Neural cell (in vitro differentiated cells): ENCODE data around the gene MCFD2. TPM values are rescaled to one million over a fixed set of nuclear protein-coding genes. Genes with fewer than 3 reads are reported as not detected.

Source experiments
- H2AFZ ChIP-seq: fragments of 200-600, 300-800 bp; sonication (generic), shearing (Covaris generic); 2 replicates; pipeline ENCODE4 v1.6.0; 2014; ENCODE audit warnings: low read depth, mild to moderate bottlenecking, antibody characterized with exemption, low read length, moderate library complexity
- H3F3A ChIP-seq: fragments of 200-600 bp; shearing (Covaris generic); 2 replicates; pipeline ENCODE4 v1.6.1; 2016; ENCODE audit warnings: mild to moderate bottlenecking, moderate library complexity, mixed read lengths, antibody characterized with exemption, low read length; ENCODE audit not compliant: insufficient read depth, poor library complexity, severe bottlenecking
- H3K27ac ChIP-seq: fragments of 200-600, 300-800 bp; sonication (generic), shearing (Covaris generic); 2 replicates; pipeline ENCODE4 v1.5.1; 2014; ENCODE audit warnings: mild to moderate bottlenecking, low read length, moderate library complexity
- H3K27me3 ChIP-seq: fragments of 300-800, 200-600 bp; sonication (generic), shearing (Covaris generic); 2 replicates; pipeline ENCODE4 v1.6.0; 2014; ENCODE audit warnings: mild to moderate bottlenecking, low read depth, low read length, moderate library complexity; ENCODE audit not compliant: insufficient read depth
- H3K36me3 ChIP-seq: fragments of 300-800, 200-600 bp; sonication (generic), shearing (Covaris generic); 2 replicates; pipeline ENCODE4 v1.5.1; 2014; ENCODE audit warnings: mild to moderate bottlenecking, antibody characterized with exemption, low read length, moderate library complexity; ENCODE audit not compliant: insufficient read depth
- H3K4me2 ChIP-seq: fragments of 300-800, 200-600 bp; sonication (generic), shearing (Covaris generic); 2 replicates; pipeline ENCODE4 v1.6.0; 2014; ENCODE audit warnings: mild to moderate bottlenecking, low read length
- H3K4me3 ChIP-seq: fragments of 300-800, 200-600 bp; sonication (generic), shearing (Covaris generic); 2 replicates; pipeline ENCODE4 v1.5.1; 2014; ENCODE audit warnings: mild to moderate bottlenecking, low read length, moderate library complexity
- H3K79me2 ChIP-seq: fragments of 200-600 bp; shearing (Covaris generic); replicated peaks from 2 replicates; pipeline ENCODE4 v1.6.0; 2014; ENCODE audit warnings: mild to moderate bottlenecking, low read length, moderate library complexity; ENCODE audit not compliant: insufficient read depth
- H3K9ac ChIP-seq: fragments of 300-800, 200-600 bp; sonication (generic), shearing (Covaris generic); 2 replicates; pipeline ENCODE4 v1.6.1; 2016; ENCODE audit warnings: mild to moderate bottlenecking, low read length, mixed read lengths
- H3K9me2 ChIP-seq: fragments of 200-600 bp; shearing (Covaris generic); 2 replicates; pipeline ENCODE4 v1.6.1; 2016; ENCODE audit warnings: mild to moderate bottlenecking, low read length, mixed read lengths; ENCODE audit not compliant: insufficient read depth
- H3K9me3 ChIP-seq: fragments of 200-600, 300-800 bp; sonication (generic), shearing (Covaris generic); 2 replicates; pipeline ENCODE4 v1.6.1; 2016; ENCODE audit warnings: mild to moderate bottlenecking, mixed run types, low read length, moderate library complexity, mixed read lengths
- H4K20me1 ChIP-seq: fragments of 200-600 bp; shearing (Covaris generic); 2 replicates; pipeline ENCODE4 v1.6.1; 2016; ENCODE audit warnings: mild to moderate bottlenecking, mixed run types; ENCODE audit not compliant: insufficient read depth
- EP300 ChIP-seq: fragments of 450-650 bp; conservative IDR thresholded peaks from 2 replicates; pipeline ENCODE4 v1.6.1; 2014; ENCODE audit warnings: antibody characterized with exemption, mild to moderate bottlenecking, moderate library complexity; ENCODE audit not compliant: poor library complexity, severe bottlenecking
- EZH2 ChIP-seq: fragments of 200-600, 300-800 bp; shearing (Covaris generic), sonication (generic); IDR thresholded peaks from 2 replicates; pipeline ENCODE4 v1.6.1; 2014; ENCODE audit warnings: antibody characterized with exemption, low read length, borderline replicate concordance, mild to moderate bottlenecking; ENCODE audit not compliant: insufficient read depth, poor library complexity, severe bottlenecking
- MXI1 ChIP-seq: fragments of 450-650 bp; conservative IDR thresholded peaks from 2 replicates; pipeline ENCODE4 v1.6.1; 2014; ENCODE audit warnings: antibody characterized with exemption, mild to moderate bottlenecking; ENCODE audit not compliant: poor library complexity, severe bottlenecking
- POLR2AphosphoS5 ChIP-seq: IDR thresholded peaks from 2 replicates; pipeline ENCODE4 v1.6.1; 2012
- RAD21 ChIP-seq: fragments of 450-650 bp; conservative IDR thresholded peaks from 2 replicates; pipeline ENCODE4 v1.6.1; 2014; ENCODE audit warnings: antibody characterized with exemption, mild to moderate bottlenecking, moderate library complexity
- SMC3 ChIP-seq: fragments of 450-650 bp; conservative IDR thresholded peaks from 2 replicates; pipeline ENCODE4 v1.6.1; 2014; ENCODE audit warnings: antibody characterized with exemption, mild to moderate bottlenecking, moderate library complexity; ENCODE audit not compliant: poor library complexity
- TAF1 ChIP-seq: IDR thresholded peaks from 2 replicates; pipeline ENCODE4 v1.6.1; 2012; ENCODE audit warnings: low read depth
- polyA plus RNA-seq: library from polyadenylated mRNA; depleted of rRNA; stranded (reverse); fragments of >200 nt; gene quantifications from 2 replicates; pipeline ENCODE4 v1.2.3, GENCODE V29; 2014
- TF ChIP-seq, protein P1 (sequence below): IDR thresholded peaks from 2 replicates; pipeline ENCODE4 v1.6.1; 2012; ENCODE audit warnings: borderline replicate concordance
- TF ChIP-seq, protein P2 (sequence below): fragments of 450-650 bp; IDR thresholded peaks from 2 replicates; pipeline ENCODE4 v1.5.1; 2014; ENCODE audit warnings: antibody characterized with exemption, mild to moderate bottlenecking, moderate library complexity; ENCODE audit not compliant: poor library complexity, severe bottlenecking

Gene MCFD2
- polyA plus RNA-seq, 1 donor from 2014 or later: 78.8 TPM

DNA sequence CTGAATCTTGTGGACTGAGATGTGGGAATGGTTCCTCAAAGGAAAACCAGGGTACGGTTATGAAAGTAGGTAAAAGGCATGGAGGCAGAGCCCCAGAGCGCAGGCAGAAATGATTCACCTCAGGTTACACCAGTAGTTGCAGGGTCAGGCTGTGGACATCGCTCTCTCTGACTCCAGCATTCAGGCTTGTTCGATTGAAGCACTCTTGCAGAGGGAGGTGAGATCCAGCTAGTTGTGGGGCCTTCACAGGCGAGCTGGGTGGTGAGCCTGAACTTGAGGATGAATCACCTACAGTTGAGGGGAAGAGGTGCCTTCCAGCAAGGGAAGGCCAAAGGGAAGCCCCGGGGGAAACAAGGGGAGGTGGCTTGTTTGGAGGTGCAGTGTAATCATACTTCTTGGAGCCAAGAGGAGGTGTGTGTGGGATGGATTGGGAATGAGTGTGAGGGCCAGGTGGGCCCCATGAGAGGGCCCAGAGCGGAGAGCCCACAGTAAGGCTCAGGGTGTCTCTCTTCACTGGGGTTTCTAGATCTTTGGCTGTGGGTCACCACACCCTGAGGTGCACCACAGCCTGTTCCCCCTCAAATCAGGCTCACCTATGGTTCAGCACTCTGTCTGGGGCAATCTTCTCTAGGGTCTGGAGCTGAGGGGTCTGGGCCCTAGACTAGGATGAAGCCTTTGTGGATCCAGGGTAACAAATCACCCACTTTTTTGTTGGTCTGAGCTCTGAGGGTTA lies 48.5 kb upstream of the MCFD2 start:
- Histone ChIP-seq H3K79me2 (no peaks in the 10 kb centered on the region), H3K9me3 (no peaks in the 10 kb centered on the region), H3F3A (no peaks in the 10 kb centered on the region), H4K20me1 (no peaks in the 10 kb centered on the region), H2AFZ (no peak overlapping the region), H3K4me2 (no peak overlapping the region), H3K4me3 (no peak overlapping the region), H3K9ac (no peak overlapping the region), H3K36me3 (no peaks in the 10 kb centered on the region), H3K27ac (no peak overlapping the region), H3K27me3 (no peaks in the 10 kb centered on the region), H3K9me2 (no peaks in the 10 kb centered on the region)
- TF ChIP-seq EP300 (no peak), MXI1 (no peak), SMC3 (no peak), RAD21 (no peak), EZH2 (no peak), POLR2AphosphoS5 (no peak), TAF1 (no peak)
- TF ChIP-seq, protein P1, sequence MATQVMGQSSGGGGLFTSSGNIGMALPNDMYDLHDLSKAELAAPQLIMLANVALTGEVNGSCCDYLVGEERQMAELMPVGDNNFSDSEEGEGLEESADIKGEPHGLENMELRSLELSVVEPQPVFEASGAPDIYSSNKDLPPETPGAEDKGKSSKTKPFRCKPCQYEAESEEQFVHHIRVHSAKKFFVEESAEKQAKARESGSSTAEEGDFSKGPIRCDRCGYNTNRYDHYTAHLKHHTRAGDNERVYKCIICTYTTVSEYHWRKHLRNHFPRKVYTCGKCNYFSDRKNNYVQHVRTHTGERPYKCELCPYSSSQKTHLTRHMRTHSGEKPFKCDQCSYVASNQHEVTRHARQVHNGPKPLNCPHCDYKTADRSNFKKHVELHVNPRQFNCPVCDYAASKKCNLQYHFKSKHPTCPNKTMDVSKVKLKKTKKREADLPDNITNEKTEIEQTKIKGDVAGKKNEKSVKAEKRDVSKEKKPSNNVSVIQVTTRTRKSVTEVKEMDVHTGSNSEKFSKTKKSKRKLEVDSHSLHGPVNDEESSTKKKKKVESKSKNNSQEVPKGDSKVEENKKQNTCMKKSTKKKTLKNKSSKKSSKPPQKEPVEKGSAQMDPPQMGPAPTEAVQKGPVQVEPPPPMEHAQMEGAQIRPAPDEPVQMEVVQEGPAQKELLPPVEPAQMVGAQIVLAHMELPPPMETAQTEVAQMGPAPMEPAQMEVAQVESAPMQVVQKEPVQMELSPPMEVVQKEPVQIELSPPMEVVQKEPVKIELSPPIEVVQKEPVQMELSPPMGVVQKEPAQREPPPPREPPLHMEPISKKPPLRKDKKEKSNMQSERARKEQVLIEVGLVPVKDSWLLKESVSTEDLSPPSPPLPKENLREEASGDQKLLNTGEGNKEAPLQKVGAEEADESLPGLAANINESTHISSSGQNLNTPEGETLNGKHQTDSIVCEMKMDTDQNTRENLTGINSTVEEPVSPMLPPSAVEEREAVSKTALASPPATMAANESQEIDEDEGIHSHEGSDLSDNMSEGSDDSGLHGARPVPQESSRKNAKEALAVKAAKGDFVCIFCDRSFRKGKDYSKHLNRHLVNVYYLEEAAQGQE: no peak
- TF ChIP-seq, protein P2, sequence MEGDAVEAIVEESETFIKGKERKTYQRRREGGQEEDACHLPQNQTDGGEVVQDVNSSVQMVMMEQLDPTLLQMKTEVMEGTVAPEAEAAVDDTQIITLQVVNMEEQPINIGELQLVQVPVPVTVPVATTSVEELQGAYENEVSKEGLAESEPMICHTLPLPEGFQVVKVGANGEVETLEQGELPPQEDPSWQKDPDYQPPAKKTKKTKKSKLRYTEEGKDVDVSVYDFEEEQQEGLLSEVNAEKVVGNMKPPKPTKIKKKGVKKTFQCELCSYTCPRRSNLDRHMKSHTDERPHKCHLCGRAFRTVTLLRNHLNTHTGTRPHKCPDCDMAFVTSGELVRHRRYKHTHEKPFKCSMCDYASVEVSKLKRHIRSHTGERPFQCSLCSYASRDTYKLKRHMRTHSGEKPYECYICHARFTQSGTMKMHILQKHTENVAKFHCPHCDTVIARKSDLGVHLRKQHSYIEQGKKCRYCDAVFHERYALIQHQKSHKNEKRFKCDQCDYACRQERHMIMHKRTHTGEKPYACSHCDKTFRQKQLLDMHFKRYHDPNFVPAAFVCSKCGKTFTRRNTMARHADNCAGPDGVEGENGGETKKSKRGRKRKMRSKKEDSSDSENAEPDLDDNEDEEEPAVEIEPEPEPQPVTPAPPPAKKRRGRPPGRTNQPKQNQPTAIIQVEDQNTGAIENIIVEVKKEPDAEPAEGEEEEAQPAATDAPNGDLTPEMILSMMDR: no peak

GRCh38 chr2:46963210-46963609 lies 47.6 kb upstream of the MCFD2 start:
- H3K27ac ChIP-seq: no peak overlapping the region
- no peaks in the 10 kb centered on the region for H3K27me3 ChIP-seq
- H3K4me2 ChIP-seq: no peak overlapping the region
- TF ChIP-seq EZH2 (no peak), TAF1 (no peak), MXI1 (no peak)
- TF ChIP-seq, protein P2: no peak
- TF ChIP-seq, protein P1: no peak
- no peak overlapping the region for H2AFZ ChIP-seq
- no peaks in the 10 kb centered on the region for H3K9me2 ChIP-seq
- H3K9ac ChIP-seq: no peak overlapping the region
- no peaks in the 10 kb centered on the region for H3K79me2 ChIP-seq
- no peaks in the 10 kb centered on the region for H4K20me1 ChIP-seq
- peaks cover 5% of the 10 kb centered on the region for H3K36me3 ChIP-seq
- no peaks in the 10 kb centered on the region for H3F3A ChIP-seq
- H3K4me3 ChIP-seq: no peak overlapping the region
- H3K9me3 ChIP-seq: no peaks in the 10 kb centered on the region
